ENCODE results near the gene NDNF.

DNA sequence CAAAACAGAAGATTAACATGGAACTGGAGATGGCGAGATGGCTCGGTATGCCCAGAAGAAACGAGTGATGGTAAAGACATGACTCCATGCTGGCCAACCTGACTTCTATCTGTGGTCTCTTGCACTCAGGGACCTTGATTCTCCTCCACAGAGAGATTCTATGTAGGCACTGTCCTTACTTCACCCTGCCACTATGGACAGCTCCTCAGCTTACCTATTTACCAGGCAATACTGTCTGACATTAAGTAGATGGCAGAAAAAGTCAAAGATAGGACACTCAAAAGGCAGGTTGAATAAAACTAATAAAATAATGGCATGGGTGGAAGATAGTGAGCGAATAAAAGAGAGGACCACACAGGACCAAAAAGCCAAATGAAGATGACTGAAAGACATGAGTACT is 35.2 kb upstream of the NDNF start:
- TF ChIP-seq, protein P1, sequence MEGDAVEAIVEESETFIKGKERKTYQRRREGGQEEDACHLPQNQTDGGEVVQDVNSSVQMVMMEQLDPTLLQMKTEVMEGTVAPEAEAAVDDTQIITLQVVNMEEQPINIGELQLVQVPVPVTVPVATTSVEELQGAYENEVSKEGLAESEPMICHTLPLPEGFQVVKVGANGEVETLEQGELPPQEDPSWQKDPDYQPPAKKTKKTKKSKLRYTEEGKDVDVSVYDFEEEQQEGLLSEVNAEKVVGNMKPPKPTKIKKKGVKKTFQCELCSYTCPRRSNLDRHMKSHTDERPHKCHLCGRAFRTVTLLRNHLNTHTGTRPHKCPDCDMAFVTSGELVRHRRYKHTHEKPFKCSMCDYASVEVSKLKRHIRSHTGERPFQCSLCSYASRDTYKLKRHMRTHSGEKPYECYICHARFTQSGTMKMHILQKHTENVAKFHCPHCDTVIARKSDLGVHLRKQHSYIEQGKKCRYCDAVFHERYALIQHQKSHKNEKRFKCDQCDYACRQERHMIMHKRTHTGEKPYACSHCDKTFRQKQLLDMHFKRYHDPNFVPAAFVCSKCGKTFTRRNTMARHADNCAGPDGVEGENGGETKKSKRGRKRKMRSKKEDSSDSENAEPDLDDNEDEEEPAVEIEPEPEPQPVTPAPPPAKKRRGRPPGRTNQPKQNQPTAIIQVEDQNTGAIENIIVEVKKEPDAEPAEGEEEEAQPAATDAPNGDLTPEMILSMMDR (conservative IDR thresholded peaks at IDR 0.05), result no peak
- TF ChIP-seq ZFX (IDR thresholded peaks at IDR 0.05), result no peak
